Peyer's patch (tissue), 4 donors: ENCODE data around the gene FIGN.

Source experiments
- POLR2A ChIP-seq, 2 donors: fragments of 450-650 bp; IDR thresholded peaks; one replicate each; pipeline ENCODE4 v1.5.1; 2017; ENCODE audit warnings: antibody characterized with exemption in 2 of 2, mild to moderate bottlenecking in 2 of 2, moderate library complexity in 2 of 2
- TF ChIP-seq, protein P1 (sequence below), 6 experiments: fragments of 450-650 bp in 4 of 6; fragments of 200-600 bp in 2 of 6; sonication (generic) in 1 of 6; IDR thresholded peaks; one replicate each; pipeline ENCODE4 v1.5.1; 2017 to 2019; ENCODE audit warnings: antibody characterized with exemption in 6 of 6, mild to moderate bottlenecking in 3 of 6, moderate library complexity in 1 of 6

DNA sequence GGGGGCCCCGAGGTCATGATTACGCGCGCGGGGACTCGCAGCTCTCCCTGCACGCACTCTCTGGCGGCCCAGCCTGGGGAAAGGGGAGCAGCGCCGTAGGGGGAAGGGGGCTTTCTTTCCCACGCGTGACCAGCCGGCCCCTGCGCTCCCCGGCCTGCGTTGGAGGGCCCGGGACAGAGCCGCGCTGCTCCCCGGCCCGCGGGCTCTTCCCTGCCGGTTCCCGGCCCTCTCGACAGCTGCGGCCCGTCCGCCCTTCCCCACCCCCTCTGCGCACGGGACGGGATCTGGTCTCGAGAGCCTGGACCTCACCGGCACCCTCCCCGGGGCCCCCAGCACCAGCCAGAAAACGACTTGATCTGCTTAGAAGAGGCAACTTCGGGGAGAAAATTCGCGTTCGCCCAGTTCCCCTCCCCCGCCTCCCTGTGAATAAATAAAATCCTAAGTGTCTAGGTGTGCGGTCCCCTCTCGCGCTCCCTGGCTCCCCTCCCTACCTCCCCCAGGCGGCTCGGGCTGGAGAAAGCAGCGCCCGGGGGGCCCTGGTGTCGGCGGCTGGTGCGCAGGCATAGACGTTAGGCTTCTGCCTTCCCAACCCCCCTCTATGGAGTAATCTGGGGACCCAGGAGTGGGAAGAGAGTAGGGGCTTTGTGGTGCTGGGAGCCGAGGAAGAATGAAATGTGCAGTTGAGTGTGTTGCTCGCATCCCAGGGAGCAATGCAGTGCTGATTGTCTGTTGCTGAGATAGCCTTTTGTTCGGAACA lies 803 bp upstream of the FIGN start:
- no peak for TF ChIP-seq POLR2A (IDR thresholded peaks at IDR 0.05)
- TF ChIP-seq, protein P1, sequence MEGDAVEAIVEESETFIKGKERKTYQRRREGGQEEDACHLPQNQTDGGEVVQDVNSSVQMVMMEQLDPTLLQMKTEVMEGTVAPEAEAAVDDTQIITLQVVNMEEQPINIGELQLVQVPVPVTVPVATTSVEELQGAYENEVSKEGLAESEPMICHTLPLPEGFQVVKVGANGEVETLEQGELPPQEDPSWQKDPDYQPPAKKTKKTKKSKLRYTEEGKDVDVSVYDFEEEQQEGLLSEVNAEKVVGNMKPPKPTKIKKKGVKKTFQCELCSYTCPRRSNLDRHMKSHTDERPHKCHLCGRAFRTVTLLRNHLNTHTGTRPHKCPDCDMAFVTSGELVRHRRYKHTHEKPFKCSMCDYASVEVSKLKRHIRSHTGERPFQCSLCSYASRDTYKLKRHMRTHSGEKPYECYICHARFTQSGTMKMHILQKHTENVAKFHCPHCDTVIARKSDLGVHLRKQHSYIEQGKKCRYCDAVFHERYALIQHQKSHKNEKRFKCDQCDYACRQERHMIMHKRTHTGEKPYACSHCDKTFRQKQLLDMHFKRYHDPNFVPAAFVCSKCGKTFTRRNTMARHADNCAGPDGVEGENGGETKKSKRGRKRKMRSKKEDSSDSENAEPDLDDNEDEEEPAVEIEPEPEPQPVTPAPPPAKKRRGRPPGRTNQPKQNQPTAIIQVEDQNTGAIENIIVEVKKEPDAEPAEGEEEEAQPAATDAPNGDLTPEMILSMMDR (IDR thresholded peaks at IDR 0.05) = no peak
